ENCODE data around the gene GRM4.

GRM4 gene

DNA sequence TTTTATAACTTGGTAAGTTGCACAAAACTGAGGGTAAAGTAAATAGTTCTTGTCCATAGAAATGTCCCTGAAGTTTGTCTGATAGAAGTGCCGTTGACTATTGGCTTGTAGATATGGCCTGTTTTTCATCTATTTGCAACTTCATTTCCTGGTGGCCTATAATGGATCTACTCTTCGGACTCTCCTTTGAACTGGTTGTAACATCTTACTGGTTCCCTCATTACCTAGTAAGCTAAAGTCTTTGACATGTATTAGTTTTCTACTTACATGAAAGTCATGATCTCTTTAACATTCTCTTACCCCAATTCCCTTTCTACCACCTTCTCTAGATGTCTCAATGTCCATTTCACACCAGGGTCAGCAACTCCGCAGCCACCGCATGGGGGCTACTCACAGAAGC lies 146.3 kb downstream of the GRM4 start:
- DNase-seq: no peak

- DNase-seq: no peak
These were observed 147.2 kb downstream of the GRM4 start for GRCh38 chr6:33998660-33999059.

DNA sequence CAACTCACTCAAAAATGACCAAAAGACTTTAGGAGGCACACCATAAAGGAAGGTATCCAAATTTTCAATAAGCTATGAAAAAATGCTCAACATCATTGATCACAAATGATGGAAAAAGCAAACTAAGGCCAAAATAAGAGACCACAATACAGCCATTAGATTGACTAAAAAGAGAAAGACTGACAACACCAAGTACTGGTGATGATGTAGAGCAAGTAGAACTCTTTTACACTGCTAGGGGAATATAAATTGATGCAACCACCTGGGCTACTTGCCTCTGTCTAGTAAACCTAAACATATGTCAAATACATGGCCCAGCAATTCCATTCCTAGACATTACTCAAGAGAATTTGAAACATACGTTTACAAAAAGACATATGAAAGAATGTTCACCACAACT lies 148.6 kb downstream of the GRM4 start:
- no peak for DNase-seq

- no peak for DNase-seq
These were observed 149.8 kb downstream of the GRM4 start for GRCh38 chr6:33996120-33996475.

DNA sequence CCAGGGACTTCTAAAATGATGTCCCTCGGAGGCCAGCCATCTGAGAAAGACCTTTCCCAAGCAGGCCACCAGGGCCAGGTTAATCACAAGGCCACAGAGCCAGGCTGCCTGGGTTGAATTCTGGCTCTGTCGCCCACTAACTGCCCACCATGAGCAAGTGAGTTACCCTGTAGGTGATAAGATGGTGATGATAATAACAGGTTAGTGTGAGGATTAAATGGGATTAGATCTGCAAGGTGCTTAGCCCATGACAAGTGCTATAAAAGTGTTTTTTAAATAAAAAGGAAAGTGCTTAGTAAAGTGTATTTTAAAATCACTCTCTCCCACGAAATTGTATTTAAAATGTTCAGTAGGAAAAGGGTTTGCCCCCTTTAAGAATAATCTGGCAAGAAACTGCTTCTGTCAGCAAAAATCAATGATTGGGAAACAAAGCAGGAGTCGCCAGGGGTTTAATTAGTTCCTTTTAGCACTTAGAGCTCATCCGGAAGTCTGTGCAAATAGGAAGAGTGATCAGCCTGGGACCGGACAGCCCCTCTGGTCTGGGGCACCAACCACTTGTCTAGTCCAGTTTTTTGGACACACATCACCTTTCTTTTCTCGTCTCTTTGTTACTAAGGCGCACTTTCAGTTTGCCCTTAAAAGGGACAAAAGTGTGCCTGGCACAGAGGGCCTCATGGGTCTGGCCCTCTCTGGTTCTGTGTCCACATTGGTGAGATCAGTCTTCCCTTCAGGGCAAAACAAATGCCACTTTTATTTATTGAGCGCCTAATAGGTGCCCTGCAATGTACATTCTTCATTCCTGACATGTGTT lies 150.4 kb downstream of the GRM4 start:
- DNase-seq: no peak

DNA sequence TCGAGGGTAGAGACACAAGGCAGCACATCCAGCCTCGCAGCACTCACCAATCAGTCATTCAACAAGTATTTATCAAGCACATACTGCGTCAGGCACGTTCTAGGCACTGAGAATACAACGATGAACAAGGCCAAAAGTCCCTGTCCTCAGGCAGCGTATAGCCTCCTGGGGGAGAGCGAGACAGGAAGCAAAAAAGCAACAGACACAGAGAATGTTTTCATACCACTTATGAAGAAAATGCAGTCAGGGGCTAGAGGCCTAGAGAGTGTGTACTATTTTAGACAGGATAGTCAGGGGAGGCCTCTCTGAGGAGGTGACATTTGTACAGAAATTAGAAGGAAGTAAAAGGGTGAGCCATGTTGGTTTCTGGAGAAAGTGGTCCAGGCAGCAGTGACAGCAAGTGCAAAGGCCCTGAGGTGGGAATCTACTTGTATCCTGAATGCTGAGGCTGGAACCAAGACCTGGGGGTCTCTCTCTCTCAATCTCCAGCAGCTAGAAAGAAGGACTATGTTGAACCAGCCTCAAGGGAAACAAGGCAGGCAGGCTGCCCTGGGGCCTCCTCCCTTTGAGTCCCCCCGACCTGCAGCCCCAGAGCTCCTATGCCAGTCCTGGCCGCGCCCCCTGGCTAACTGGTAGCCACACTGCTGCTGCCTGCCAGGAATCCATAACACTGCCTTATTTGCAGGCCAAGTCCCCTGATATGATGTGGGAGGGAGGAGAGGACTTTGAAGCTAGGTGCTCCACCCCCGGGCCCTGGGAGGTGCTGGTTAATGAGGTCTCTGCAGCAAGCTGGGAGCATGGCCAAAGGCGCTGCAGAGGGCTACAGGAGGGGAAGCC lies 151.2 kb downstream of the GRM4 start:
- DNase-seq: no peak

- DNase-seq: no peak
These were observed 152.0 kb downstream of the GRM4 start for GRCh38 chr6:33993653-33994471.

DNA sequence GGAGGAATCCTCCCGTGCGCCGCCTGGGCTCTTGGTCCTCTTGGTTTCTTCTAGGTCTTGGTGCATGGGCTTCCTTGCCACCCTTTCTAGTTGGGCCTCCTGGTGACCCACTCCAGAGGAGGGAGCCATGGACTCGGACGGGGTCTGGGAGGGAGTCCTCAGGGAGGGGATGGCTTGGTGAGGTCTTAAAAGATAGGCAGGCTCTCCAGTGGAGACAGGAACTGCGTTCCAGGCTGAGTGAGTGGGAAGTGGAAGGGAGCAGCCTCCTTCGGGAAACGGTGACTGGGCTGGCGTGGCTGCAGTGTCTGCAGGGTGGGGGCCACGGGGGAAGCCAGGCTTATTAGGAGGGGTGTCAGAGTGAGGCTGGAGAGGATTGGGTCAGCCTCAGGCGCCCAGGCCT lies 152.8 kb downstream of the GRM4 start:
- no peak for DNase-seq

- DNase-seq: no peak
These were observed 153.7 kb downstream of the GRM4 start for GRCh38 chr6:33992191-33992590.

DNA sequence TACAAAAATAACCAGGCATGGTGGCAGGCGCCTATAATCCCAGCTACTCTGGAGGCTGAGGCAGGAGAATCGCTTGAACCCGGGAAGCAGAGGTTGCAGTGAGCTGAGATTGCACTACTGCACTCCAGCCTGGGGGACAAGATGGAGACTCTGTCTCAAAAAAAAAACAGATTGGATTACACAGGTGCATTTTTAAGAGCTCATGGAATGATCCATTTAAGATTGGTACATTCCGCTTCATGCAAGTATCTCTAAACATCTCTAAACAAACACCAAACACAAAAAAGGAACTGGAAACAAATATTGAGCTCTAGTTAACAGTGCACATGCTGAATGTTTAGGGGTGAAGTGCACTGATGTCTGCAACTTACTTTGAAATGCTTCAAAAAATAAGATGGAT lies 154.3 kb downstream of the GRM4 start:
- DNase-seq: no peak

- DNase-seq: no peak
These were observed 155.8 kb downstream of the GRM4 start for GRCh38 chr6:33990061-33990541.

GRCh38 chr6:33989016-33989854 lies 156.7 kb downstream of the GRM4 start:
- no peak for DNase-seq

DNA sequence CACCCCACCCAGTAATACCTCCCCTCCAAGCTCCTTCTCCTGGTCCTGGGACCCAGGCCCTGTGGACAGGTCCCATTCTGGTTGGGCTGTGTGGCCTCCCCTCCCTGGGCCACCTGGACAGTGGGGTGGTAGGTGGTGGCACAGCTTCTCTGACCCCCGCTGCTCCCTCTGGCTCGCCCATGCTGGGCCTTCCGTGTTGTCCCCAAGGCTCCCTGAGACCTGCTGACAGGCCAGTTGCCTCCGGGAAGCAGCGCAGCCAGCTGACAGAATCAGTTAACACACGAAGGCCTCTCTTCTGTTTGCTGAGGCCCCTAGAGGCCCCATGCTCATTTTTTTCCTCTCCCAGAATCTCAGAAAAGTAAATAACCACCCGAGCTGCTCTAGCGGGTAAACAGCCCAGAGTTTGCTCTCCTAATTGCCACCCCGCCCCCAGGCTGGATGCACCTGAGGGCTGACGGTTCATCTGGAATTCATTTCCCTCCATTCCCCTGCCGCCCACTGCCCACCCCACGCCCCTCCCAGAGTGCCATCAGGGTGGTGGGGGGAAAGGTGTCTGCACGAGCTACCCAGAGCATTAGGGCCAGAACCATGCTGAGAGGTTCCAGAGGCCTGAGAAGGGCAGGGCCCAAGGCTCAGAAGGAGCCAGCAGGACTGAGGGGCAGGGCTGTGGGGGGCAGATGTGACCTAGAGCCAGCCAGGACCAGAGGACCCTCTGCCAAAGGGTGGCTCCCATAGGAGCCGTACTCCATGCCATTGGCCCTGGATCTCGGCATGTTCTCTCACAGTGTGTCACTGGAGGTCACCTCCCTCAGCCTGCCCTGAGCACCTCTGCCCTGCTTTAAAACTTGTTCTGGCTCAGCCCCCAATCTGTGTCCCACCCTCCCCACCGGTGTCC lies 157.5 kb downstream of the GRM4 start:
- no peak for DNase-seq

DNA sequence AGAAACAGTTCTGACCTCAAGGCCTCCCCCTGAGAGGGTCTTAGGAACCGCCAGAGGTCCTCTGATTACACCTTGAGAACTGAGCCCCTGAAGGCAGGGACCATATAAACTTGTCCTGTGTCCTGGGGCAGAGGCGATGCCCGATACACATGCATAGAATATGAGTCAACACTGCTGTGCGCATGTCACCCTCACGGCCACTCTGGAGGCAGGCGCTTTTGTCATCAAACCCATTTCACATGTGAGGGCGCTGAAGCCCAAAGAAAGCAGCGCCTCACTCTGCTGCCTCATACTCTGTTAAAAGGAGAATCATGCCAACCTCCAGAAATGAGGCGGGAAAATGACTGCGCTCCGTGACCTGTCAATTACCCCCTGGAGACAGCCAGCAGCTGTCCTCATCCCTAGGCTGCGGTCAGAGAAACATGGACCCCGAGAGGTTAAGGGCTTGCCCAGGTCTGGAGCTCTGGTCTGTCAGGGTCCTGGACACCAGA lies 158.3 kb downstream of the GRM4 start:
- DNase-seq: no peak

DNA sequence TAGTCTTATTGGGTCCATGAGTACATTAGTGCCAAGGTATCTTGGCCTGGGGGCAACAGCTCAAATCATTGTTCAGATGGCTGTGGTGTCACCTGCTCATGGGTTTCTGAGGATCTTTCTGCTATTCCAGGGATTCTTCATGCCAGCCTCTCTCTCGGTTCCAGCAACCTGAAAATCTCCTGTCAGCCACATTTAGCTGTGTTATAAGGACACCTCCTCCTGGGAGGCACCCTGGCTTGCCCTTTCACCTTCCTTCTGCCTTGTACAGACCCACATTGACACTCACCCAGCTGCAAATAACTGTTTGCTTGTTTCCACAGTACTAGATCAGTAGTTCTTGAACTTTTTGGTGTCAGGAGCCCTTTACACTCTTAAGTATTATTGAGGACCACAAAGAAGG lies 159.9 kb downstream of the GRM4 start:
- DNase-seq: no peak

DNA sequence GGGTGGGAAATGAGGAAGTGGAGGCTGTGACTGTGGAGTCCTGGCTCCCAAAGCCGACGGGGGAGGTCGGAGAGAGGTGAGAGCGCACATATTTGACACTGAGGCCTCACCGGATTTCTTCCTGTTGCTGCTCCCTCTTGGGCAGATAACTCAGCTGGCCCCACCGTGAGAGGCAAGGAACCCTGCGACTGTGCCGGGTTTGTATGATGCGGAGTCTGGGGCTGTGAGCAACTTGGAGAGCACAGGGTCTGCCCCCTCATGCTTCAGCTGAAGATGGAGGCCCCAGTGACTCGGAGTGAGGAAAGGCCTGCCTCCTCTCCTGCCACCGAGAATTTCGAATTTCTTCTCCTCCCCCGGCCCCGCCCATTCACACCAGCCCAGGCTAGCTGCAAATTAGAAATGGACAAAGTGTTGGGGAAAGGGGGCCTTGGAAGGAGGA lies 160.6 kb downstream of the GRM4 start:
- DNase-seq: no peak

DNA sequence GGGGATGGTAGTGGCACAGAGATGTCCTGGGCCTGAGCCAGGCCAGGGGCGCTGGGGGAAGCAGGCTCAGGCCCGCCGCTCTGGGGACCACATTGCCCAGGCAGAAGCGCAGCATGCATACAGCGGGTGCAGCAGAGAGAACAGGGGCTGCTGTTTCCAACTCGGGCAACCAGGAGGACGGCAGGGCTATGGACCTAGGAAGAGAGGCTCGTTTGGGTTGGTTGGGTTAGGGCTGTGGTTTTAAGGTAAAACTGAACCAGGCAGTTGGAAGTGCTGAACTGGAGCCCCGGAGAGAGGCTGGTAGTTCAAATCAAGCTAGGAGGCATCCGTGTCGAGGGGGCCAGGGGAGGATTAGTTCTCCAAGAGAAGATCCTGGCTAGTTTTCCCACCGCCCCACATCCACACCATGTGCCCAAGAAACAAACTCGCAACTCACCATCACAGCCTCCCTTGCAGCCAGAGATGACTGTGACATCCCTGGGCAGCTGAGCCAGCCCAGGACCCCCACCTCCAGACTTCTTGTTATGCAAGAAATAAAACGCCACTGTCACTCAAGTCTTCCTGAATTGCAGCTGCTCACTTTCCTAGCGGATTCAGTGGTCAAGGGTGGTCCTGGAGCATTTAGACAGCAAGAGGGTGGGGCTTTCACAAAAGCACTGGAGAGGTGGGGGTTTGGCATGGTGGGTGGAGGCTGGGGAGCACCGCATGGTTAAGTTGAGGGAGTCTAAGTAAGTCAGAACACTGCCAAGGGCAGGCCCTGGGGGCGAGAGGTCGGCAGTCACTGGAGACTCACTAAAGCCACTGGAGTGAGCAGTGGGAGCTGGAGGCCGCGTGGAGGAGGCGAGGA lies 161.2 kb downstream of the GRM4 start:
- no peak for DNase-seq

- no peak for DNase-seq
These were observed 162.0 kb downstream of the GRM4 start for GRCh38 chr6:33983721-33984465.
